CD4-positive, alpha-beta T cell treated with Interleukin-15 for 1 hour (primary cell): ENCODE measurements around the gene SMYD3.
"Not testable (repeated sequence)": the region's sequence is repeated elsewhere in the genome, so short reads cannot be mapped to it uniquely, and the experiment has no call there.

ENCODE experiments used
- DNase-seq: peaks from one replicate; pipeline ENCODE4 v3.0.0-alpha.2; 2020

Gene SMYD3

DNA sequence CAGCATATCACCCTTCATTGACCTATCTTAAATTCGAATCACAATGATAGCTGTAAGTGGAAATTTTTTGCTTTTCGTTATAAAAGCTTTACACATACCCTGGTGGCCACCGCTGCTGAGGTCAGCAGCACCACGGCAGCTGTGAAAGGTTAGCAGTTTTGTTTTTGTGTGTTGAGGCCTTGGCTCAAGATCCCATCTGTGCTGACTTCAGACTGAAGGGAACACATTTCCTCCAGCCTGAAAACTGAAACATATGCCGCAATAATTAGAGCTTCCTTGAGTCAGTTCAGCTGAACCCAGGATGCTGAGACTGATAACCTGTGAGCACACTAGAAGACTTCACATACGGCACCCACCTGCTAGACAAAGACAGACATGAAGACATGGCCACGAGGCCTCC is 103.0 kb downstream of the SMYD3 start:
- no peak for DNase-seq

GRCh38 chr1:246398126-246398813 is 108.8 kb downstream of the SMYD3 start:
- DNase-seq, result no peak

DNA sequence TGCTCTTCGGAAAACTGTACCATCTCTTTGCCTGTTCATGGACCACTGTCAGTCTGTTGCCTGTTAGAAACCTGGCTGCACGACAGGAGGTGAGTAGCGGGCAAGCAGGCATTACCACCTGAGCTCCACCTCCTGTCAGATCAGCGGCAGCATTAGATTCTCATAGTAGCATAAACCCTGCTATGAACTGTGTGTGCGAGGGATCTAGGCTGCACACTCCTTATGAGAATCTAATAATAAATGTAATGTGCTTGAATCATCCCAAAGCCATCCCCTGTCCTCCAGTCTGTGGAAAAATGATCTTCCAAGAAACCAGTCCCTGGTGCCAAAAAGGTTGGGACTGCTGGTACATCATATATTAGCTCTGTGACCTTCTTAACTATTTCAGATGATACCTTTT is 110.0 kb downstream of the SMYD3 start:
- no peak for DNase-seq

GRCh38 chr1:246396322-246396721 is 110.8 kb downstream of the SMYD3 start:
- DNase-seq, result no peak

- DNase-seq, result no peak
These were observed 113.0 kb downstream of the SMYD3 start for GRCh38 chr1:246394121-246394520.

- no peak for DNase-seq
These were observed 116.2 kb downstream of the SMYD3 start for GRCh38 chr1:246390855-246391254.

DNA sequence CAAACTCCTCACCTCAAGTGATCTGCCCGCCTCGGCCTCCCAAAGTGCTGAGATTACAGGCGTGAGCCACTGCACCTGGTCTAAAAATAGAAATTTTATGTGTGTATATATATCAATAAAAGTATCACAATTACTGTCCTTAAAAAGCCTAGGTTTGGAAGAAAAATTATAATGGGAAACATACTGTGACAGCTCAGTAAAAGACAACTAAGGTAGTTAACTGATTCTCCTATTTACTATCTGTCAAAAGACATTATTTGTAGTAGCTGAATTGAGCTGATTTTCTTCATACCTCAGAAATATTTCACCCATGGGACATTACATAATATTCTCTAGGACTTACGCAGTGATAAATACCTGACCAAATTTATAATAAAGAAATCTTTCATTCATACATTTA is 122.5 kb downstream of the SMYD3 start:
- DNase-seq, result no peak

DNA sequence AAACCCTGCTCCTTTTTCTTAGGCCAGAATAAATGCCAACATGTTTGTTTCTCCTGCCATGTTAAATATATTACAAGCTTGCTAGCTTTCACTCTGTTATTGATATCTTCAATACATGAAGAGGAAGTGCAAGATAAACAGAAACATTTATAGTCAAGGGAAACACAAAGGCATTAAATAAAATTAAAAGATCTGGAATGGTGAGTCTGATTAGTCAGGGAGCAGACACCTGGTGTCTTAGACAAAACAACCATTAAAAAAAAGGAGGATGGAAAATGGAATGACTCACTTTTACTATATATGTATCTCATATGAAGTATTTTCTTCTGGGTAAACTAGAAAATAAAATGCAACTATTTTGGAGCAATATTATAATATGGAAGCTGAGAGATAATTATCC is 123.3 kb downstream of the SMYD3 start:
- no peak for DNase-seq

DNA sequence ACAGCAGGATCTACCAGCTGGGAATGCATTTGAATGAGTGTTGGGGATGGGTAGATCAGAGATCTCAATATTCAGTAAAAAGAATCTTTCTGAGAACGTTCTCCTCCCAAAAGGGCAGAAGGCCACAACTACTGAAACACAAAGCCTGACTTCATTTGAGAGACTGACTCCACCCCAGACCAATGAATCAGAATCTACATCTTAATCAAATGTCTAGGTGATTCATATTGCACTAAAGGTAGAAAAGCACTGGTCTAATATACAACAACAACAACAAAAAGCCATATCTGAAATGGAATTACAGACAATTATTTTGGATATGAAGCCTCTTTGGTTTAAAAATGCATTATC is 123.9 kb downstream of the SMYD3 start:
- DNase-seq, result no peak

- no peak for DNase-seq
These were observed 124.4 kb downstream of the SMYD3 start for GRCh38 chr1:246382589-246383238.

- DNase-seq, result no peak
These were observed 125.6 kb downstream of the SMYD3 start for GRCh38 chr1:246381452-246381851.

DNA sequence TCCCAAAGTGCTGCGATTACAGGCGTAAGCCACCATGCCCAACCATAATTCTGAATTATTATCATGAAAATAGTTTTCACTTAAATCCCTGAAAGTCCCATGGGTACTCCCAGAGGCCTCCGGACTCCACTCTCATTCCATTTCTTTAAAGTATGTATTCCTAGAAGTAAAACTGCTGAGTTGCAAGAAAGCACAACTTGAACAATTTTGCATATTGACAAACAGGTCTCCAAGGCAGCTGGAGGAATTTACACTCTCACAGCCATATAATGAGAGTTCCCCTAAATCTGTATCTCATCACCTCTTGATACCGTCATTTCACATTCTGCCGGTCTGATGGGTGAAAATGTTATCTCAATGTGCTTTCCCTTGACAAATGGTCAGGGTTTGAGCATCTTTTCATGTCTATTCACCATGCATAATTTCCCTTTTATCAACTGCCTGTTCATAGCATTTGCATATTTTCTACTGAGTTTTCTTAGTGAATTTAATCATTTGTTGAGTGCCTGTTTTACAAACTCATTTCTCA is 129.4 kb downstream of the SMYD3 start:
- no peak for DNase-seq

DNA sequence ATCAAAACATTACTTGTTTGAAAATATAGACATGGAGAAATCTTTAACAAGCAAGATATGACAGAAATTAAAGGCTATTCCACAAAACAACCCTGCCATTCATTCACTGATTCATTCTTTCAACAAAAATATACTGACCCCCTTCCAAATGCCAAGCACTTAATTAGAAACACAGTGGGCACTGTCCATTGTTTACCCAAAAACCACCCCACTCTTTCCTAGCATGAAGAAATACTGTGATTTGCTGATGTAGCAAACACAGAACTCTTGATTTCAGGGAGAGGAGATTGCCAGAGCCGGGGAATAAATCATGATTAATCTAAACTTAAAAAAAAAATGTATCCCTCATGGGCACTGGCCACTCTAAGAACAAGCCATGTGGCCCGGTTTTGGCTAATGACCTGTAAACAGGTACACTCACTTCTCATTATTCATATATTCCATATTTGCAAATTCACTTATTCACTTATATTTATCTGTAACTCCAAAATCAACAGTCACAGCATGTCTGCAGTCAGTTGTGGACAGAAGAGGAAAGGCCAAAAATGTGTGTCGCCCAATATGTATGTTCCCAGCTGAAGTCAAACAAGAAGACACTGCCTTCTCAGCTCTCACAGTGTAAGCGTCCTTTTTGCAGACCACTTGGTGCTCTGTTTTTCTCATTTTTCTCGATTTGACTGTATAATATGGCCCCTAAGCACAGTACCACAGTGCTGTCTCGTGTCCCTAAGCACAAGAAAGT is 133.1 kb downstream of the SMYD3 start:
- DNase-seq, result no peak

DNA sequence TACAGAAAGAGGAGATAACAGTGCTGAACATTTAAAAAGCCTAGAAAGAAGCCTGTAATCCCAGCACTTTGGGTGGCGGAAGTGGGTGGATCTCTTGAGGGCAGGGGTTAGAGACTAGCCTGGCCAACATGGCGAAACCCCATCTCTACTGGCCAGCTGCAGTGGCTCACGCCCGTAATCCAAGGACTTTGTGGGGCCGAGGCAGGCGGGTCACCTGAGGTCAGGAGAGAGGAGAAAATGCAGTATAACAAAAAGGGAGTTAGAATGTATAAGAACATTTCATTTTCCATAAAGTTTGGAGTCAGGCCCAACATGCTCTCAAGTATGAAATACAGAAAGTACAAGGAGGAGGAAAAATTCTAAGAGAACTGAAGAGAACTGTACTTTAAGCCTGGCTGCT is 134.5 kb downstream of the SMYD3 start:
- DNase-seq, result no peak

DNA sequence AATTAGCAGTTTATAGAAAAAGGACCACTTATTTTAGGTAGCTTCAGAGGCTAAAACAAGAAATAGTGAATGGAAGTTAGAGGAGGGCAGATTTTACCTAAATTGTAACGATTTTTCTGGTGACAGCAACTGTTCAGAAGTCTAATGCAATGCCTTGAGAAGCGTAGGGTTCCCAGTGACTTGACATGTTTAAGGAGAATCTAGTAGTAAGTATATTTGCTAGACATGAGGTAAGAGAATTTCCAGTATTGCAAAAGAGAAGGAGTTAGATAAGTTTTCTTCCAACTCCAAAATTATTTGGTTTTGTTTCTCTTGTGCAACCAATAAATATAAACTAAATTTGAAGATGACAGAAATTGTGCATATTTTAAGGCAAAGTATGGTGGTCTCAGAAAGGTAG is 140.0 kb downstream of the SMYD3 start:
- no peak for DNase-seq

GRCh38 chr1:246365708-246366107 is 141.4 kb downstream of the SMYD3 start:
- DNase-seq, result no peak

- no peak for DNase-seq
These were observed 142.6 kb downstream of the SMYD3 start for GRCh38 chr1:246364415-246364941.

- DNase-seq, result not testable (repeated sequence)
These were observed 150.0 kb downstream of the SMYD3 start for GRCh38 chr1:246357014-246357598.

DNA sequence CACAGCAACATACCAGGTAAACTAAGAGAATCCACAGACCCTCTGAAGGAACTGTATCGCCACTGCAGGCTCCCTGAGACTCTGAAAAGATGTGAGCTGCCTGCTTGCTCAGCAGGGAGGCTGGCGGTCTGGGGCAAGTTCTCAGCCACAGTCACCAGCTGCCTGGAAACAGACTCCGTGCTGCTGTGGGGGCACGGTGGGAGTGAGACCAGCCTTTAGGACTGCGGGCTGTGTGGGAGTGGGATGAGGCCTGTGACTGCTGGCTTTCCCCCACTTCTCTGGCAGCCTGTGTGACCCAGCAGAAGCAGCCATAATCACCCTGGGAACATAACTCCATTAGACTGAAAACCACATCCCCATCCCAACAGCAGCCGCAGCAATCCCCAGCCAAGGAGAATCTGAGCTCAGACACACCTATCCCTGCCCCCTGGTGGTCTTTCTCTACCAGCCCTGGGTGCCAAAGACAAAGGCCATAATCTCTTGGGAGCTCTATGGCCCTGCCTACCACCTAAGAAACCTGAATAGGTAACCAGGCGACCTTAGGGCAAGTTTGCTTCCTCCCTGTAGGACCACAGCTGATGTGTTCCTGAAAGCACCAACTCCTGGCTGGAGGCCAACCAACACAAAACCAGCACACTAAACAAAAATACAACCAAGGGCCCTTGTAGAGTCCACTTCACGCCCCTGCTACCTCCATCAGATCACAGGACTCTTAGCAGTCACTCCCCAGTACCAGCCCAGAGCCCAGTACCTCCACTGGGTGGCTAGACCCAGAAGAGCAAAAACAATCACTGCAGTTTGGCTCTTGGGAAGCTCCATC is 151.5 kb downstream of the SMYD3 start:
- DNase-seq, result no peak

DNA sequence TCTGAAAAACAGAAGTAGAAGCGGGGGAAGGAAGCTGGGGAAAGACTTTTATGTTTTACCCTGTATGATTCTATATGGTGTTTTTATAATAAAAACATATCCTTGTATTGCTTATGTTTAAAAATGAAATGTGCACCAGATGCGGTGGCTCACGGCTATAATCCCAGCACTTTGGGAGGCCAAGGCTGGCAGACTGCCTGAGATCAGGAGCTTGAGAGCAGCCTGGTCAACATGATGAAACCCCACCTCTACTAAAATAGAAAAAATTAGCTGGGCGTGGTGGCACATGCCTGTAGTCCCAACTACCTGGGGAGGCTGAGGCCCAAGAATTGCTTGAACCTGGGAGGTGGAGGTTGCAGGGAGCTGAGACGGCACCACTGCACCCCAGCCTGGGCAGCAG is 155.4 kb downstream of the SMYD3 start:
- DNase-seq, result no peak

DNA sequence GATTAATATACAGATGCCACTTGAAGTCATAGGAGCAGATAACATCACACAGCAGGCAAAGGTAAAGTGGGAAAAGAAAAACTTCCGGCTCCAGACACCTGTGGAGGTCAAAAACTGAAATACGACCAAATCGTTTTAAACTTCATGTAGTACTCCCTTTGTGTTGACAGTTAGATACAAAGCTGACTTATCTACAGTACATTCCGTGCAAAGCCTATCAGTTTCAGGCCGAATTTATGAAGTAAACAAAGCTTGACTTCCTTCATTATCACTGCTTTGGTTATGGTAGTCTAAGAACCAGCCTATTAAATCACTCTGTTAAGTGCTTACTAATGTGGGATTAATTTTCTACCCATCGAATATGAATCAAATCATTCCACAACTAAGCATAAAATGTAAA is 156.3 kb downstream of the SMYD3 start:
- DNase-seq, result no peak

- no peak for DNase-seq
These were observed 163.1 kb downstream of the SMYD3 start for GRCh38 chr1:246343937-246344336.

DNA sequence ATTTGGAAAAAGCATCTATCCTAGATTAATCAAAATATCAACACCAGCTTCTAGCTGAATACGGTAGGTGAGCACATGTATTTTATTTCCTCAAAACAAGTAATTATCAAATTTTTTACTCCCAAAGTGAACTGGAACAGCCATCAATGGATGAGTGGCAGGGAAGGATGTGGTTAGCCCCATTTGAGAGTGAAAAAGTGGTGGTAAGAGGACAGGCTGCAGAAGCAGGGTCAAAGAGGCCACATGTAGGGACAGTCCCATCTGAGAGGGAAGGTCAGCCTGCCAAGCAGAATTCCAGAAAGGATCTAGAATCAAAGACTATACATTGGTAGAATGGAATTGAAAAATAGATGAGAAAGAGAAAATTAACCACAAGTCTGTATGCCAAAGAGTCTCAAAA is 163.8 kb downstream of the SMYD3 start:
- DNase-seq, result no peak
